HG02840 (cell line): ENCODE results near the gene CCDC102B.
"Not testable (repeated sequence)": the region's sequence is repeated elsewhere in the genome, so short reads cannot be mapped to it uniquely, and the experiment has no call there.

Source experiments
- ATAC-seq: cut with Tn5 transposase; IDR thresholded peaks from one replicate; pipeline ENCODE4 v1.9.1; 2021; ENCODE audit warnings: mild to moderate bottlenecking, moderate library complexity, moderate number of reproducible peaks; ENCODE audit not compliant: unreplicated experiment, low FRiP score

CCDC102B gene

GRCh38 chr18:68962623-68963022, 164.7 kb downstream of the CCDC102B start:
- no peak for ATAC-seq

DNA sequence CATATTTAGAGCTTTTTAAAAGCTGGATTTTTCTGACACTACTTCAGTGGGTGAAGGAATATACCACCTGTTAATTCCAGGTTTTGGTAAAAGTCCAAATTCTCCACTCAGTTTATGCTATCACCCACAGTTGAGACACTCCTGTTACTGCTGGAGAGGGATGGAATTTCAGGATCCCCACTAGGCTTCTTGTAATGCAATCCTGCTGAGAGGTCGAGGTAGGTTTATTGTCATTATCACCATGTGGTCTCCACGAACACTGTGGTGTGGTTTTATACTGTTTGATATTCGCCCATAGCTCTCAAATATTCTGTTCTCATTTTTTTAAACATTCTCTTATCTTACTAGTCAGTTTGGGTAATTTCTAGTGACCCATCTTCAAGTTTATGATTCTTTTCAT, 167.9 kb downstream of the CCDC102B start:
- no peak for ATAC-seq

GRCh38 chr18:68969027-68969426, 171.1 kb downstream of the CCDC102B start:
- no peak for ATAC-seq

DNA sequence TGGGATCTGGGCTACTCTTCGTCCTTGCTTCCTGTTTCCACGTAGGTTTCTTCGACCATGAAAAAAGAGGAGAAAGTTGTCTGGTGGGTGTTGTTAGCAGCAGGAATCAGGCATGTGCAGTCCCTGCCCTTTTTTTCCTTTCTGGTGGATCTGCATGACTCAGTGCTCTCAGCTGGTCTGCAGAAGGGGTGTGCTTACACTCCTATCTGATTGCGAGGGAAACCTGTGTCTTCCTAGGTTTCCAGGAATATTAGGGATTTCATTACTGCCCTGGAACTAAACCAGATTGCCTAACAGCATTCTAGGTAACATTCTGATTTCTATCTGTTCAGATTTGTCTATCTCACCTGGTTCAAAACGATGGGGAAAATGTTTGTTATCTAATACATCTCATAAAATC, 174.3 kb downstream of the CCDC102B start:
- ATAC-seq = no peak

DNA sequence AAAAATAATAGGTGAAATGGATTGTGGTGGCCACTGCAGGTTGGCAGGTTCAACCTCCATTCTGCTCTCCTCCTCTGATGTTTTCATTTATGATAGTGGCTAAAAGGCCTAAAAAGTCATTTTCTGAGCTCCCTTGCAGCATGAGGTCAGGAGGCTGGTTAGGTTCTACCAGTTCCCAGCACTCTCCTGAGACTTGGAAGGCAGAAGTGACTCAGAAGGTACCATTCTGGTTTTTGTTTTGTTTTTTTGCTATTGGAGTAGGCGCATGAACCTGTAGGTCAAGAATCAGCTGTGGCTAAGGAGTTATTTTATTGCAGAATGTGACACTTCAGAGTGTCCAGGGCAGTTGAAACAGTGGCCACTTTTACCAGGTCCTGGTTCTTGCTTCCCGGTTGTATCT, 181.9 kb downstream of the CCDC102B start:
- no peak for ATAC-seq

GRCh38 chr18:68983126-68983525, 185.2 kb downstream of the CCDC102B start:
- ATAC-seq = no peak

- ATAC-seq = no peak
Measured at GRCh38 chr18:68984342-68984741, 186.5 kb downstream of the CCDC102B start.

- ATAC-seq = no peak
Measured at GRCh38 chr18:68985172-68985820, 187.4 kb downstream of the CCDC102B start.

DNA sequence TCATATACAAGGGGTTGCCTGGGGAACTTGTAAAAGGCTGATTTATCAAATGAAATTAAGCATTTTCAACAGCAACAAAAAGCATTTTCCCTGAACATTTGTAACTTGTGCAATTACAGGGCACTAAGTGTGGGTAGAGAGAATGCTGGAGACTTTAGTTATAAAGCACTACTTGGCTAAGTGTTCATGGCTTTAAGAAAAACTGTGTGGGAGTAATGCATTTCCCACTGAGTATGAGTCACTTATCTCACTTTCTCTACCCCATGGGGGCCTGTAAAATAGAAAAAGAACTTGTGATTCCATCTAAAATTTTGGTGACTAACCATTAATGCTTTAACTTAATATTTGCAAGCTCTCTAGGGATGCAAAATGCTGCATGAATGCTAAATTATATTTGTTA, 193.4 kb downstream of the CCDC102B start:
- no peak for ATAC-seq

DNA sequence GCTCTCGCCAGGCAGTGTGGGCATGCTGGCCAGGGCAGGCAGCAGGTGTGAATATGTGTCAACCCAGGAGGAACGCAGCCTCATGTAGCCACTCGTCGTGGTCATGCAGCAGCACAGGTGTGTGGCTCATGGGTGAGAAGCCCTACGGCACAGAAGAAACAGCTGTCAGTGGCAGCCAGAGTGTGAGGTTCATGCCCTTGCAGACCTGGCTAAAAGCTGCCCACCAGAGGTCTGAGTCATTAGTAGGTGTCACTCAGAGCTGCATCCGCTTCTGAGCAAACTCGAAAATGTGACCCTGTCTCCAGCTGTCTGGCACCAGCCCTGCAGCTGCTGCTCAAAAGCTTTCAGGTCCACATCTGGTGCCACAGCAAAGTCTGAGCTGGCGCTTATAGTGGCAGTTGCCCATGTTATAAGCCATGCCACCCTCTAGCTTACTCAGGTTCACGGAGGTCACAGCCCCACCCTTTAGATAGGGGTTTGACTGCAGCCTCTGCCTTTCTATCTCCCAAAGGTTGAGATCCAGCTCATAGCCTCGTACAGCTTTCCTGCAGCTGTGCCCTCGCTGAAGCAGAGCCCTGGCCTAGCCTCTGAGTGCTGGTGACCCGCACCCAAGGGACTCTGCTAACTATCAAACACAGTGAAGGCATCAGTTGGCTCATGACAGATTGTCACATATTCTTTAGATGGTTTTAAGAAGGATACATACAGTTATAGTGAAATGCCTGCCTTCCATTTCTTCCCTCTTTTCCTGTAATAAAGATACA, 195.0 kb downstream of the CCDC102B start:
- ATAC-seq = no peak

GRCh38 chr18:68995675-68996074, 197.8 kb downstream of the CCDC102B start:
- no peak for ATAC-seq

GRCh38 chr18:68997845-68998244, 200.0 kb downstream of the CCDC102B start:
- ATAC-seq = no peak

DNA sequence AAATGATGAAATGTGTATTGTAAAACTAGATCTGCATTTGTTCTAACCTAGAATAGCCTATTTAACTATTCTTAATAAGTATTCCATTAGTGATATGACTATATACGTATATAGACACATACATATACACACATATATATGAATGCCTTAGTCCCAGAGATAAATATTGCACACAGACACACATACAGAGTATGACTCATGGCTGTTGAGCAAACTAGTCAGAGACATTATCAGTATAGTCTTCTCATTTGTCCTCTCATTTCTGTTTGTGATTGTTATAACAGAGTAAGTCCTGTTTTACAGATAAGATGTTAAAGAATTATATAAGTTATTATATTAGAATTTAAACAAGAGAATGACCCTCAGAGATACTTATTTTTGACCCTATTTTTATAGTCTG, 202.5 kb downstream of the CCDC102B start:
- ATAC-seq = no peak

GRCh38 chr18:69002233-69002632, 204.4 kb downstream of the CCDC102B start:
- ATAC-seq = no peak

- ATAC-seq = not testable (repeated sequence)
Measured at GRCh38 chr18:69006212-69006611, 208.3 kb downstream of the CCDC102B start.

DNA sequence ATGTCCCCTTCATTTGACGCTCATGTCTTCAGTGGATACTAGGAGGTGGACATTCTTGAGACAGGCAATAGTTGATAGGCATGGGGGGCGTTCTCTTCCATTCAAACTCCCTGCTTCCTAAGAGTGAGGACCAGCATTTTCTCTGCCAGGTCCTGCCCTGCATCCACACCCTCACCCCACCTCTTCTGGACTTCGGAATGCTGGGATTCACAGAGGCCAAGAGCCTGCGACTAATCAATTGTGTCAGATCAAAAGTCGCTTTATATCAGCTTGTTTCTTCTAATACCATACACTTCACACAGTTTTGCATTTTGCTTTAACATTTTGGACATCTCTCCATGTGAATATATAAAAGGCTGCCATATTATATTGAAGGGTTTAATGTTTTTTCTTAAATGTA, 210.7 kb downstream of the CCDC102B start:
- no peak for ATAC-seq

DNA sequence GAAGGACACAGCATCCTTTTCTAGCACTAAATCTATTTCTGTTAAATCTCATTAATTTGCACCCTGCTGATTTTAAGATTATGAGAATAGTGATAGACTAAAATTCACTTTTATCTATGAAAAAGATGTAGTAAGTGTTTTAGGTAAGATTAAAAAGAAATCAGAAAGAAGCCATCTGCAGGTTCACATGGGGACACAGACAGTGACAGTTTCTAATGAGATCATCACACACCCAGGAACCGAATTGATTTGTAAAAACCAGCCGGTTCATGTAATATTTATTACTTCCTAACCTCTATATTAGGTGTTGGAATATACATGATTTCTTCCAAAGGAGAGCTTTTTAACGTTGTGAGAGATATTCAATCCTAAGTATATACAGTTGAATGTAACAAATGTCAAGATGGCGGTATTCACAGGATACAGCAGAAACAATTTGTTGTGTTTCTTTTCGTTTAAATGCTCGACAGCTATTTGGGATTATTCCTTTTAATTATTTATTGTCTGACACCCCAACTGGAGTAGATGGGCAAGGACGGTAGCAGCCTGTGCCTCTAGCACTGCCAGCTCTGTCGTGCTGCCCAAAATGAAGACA, 223.4 kb downstream of the CCDC102B start:
- ATAC-seq = no peak

DNA sequence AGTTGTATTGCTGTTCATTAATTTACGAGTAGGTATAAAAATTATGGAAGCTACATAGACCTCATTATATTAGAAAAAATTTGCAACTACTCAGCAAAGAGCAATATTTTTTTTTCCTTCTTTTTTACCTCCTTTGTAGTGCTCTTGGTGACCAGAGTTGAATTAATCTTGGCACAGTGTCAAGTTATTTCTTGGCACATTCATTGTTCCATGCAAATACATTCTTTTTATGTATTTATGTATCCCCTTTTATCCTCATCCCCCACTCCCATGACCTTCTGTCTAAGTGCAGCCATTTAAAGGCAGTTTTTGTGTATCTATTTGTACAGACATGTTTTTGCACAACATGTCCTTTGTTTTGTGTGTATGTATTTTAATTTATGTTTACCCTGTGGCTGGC, 224.5 kb downstream of the CCDC102B start:
- no peak for ATAC-seq

GRCh38 chr18:69031571-69031970, 233.7 kb downstream of the CCDC102B start:
- no peak for ATAC-seq

DNA sequence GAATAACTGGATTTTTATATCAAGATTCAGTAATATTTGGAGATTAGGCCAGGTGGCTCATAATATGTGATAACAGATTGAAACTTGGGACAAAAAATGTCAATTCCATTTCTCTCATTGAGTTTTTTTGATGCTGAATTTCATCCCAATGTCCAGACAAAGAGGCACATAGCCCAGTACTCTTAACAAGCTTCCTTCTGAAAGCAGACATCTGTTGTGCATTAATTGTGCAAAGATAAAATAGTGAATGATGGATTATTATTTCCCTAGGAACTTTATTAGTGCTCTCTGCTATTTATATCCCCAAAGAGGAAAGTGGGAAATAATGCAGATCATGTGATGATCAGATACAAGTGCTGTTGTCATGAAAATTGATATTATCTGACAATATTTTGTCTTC, 234.1 kb downstream of the CCDC102B start:
- ATAC-seq = no peak

GRCh38 chr18:69035756-69036155, 237.9 kb downstream of the CCDC102B start:
- ATAC-seq = no peak

GRCh38 chr18:69044215-69044614, 246.3 kb downstream of the CCDC102B start:
- no peak for ATAC-seq
